K562 (cell line): Measurements from ENCODE around the gene EEFSEC. TPM values are rescaled to one million over a fixed set of nuclear protein-coding genes. Genes with fewer than 3 reads are reported as not detected.

Source experiments
- ATAC-seq: fragments of 200-7000 bp; cut with Tn5 transposase; 3 replicates; pipeline ENCODE4 v1.9.1; 2020; ENCODE audit warnings: moderate library complexity
- BruUV-seq: library from RNA; stranded (reverse); fragments of 400-500 nt; replicated peaks from 2 replicates; lab custom pipeline; 2021; lab: Mats Ljungman, UMichigan
- CTCF ChIA-PET: fragments of 300-600 bp; formaldehyde crosslinking; extraction: SDS; loops from one replicate; lab custom pipeline; 2021; ENCODE audit warnings: low intra/inter-chr PET ratio; lab: Yijun Ruan, JAX
- POLR2A ChIA-PET: fragments of 300-600, 350-650 bp; sonication (Branson Sonifier 250); formaldehyde crosslinking; extraction: SDS; loops from one replicate; lab custom pipeline; 2021; ENCODE audit warnings: antibody characterized with exemption, inconsistent platforms; lab: Yijun Ruan, JAX
- DNase-seq, 4 experiments: peaks; one replicate each; pipeline versions ENCODE4 v3.0.0 to v3.0.0-alpha.2; 2011 to 2018; ENCODE audit warnings: low spot score in 3 of 4, mixed read lengths in 3 of 4; ENCODE audit errors: extremely low read depth in 1 of 4
- FAIRE-seq: peaks from 2 replicates; lab custom pipeline; 2011; peaks lifted over from hg19 to GRCh38; lab: Jason Lieb, UNC
- H2AFZ ChIP-seq: 2 replicates; pipeline ENCODE4 v1.6.0; 2011; ENCODE audit warnings: low read depth, low read length, control low read depth, inconsistent platforms
- H3K27ac ChIP-seq: fragments of 200-600 bp; 3 replicates; pipeline ENCODE4 v1.8.0; 2011; ENCODE audit warnings: low read depth, mild to moderate bottlenecking, control low read depth, inconsistent platforms, low read length, moderate library complexity, mixed read lengths; ENCODE audit errors: extremely low read depth
- H3K27me3 ChIP-seq, 2 experiments: fragments of 300-600 bp in 1 of 2; 2 replicates in 1 of 2; 3 replicates in 1 of 2; pipeline versions ENCODE4 v1.6.0 to v1.8.0; 2011; ENCODE audit warnings: inconsistent platforms in 2 of 2, low read length in 2 of 2, mild to moderate bottlenecking in 1 of 2, mixed read lengths in 1 of 2, moderate library complexity in 1 of 2; ENCODE audit not compliant: control insufficient read depth in 2 of 2, insufficient read depth in 2 of 2
- H3K36me3 ChIP-seq: fragments of 300-600 bp; 3 replicates; pipeline ENCODE4 v1.8.0; 2011; ENCODE audit warnings: mild to moderate bottlenecking, low read length, inconsistent platforms; ENCODE audit not compliant: control insufficient read depth, insufficient read depth
- H3K4me1 ChIP-seq, 2 experiments: fragments of 200-600 bp in 1 of 2; replicated peaks in 1 of 2; 2 replicates in 1 of 2; 3 replicates in 1 of 2; pipeline versions ENCODE4 v1.5.1 to v1.8.0; 2011; ENCODE audit warnings: inconsistent platforms in 2 of 2, low read length in 2 of 2, mild to moderate bottlenecking in 1 of 2, mixed read lengths in 1 of 2, moderate library complexity in 1 of 2; ENCODE audit not compliant: control insufficient read depth in 2 of 2, insufficient read depth in 2 of 2
- H3K4me2 ChIP-seq: 2 replicates; pipeline ENCODE4 v1.6.1; 2011; ENCODE audit warnings: low read length, control low read depth, inconsistent platforms, mixed read lengths; ENCODE audit not compliant: insufficient read depth
- H3K4me3 ChIP-seq: fragments of 200-600 bp; sonication (generic), shearing (Covaris generic); 2 replicates; pipeline ENCODE4 v1.5.1; 2016; ENCODE audit warnings: control low read depth, inconsistent platforms
- H3K79me2 ChIP-seq: fragments of 200-600 bp; 3 replicates; pipeline ENCODE4 v1.8.0; 2011; ENCODE audit warnings: low read length, inconsistent platforms; ENCODE audit not compliant: control insufficient read depth, insufficient read depth
- H3K9ac ChIP-seq, 2 experiments: 2 replicates each; pipeline versions ENCODE4 v1.6.0 to v1.6.1; 2011; ENCODE audit warnings: low read depth in 2 of 2, low read length in 2 of 2, control low read depth in 1 of 2, inconsistent platforms in 1 of 2, mild to moderate bottlenecking in 1 of 2, mixed read lengths in 1 of 2; ENCODE audit not compliant: insufficient read depth in 1 of 2
- H3K9me1 ChIP-seq: one replicate; pipeline ENCODE4 v1.6.0; 2011; ENCODE audit warnings: inconsistent platforms, mild to moderate bottlenecking, low read length, moderate library complexity; ENCODE audit not compliant: control insufficient read depth, insufficient read depth
- H3K9me3 ChIP-seq: replicated peaks from 2 replicates; pipeline ENCODE4 v1.5.1; 2011; ENCODE audit warnings: low read depth, low read length, inconsistent platforms; ENCODE audit not compliant: control insufficient read depth, insufficient read depth
- H4K20me1 ChIP-seq: replicated peaks from 2 replicates; pipeline ENCODE4 v1.6.1; 2011; ENCODE audit warnings: low read length, inconsistent platforms, mixed read lengths; ENCODE audit not compliant: control insufficient read depth, insufficient read depth
- CTCF ChIP-seq, 3 experiments: IDR thresholded peaks in 2 of 3; conservative IDR thresholded peaks in 1 of 3; 2 replicates each; pipeline ENCODE4 v1.5.1; 2011 to 2012; ENCODE audit warnings: low read length in 3 of 3, mild to moderate bottlenecking in 3 of 3, control low read depth in 2 of 3, improper control_type of control experiment in 1 of 3, inconsistent platforms in 1 of 3, low read depth in 1 of 3, mixed read lengths in 1 of 3, moderate library complexity in 1 of 3; ENCODE audit not compliant: insufficient read depth in 2 of 3
- DEAF1 ChIP-seq: fragments of 450-650 bp; formaldehyde crosslinking; IDR thresholded peaks from 2 replicates; pipeline ENCODE4 v1.4.0; 2020; ENCODE audit warnings: mild to moderate bottlenecking, moderate library complexity
- FOXK2 ChIP-seq, 2 experiments: fragments of 450-650 bp; IDR thresholded peaks in 1 of 2; conservative IDR thresholded peaks in 1 of 2; 2 replicates each; pipeline ENCODE4 v1.6.1; 2016; ENCODE audit warnings: low read depth in 2 of 2, mild to moderate bottlenecking in 1 of 2
- GTF2E2 ChIP-seq: fragments of 200-800 bp; sonication (Bioruptor generic); IDR thresholded peaks from 2 replicates; pipeline ENCODE4 v1.6.1; 2016; ENCODE audit warnings: missing genetic modification characterization, missing compliant biosample characterization
- JUND ChIP-seq, 2 experiments: IDR thresholded peaks; 2 replicates in 1 of 2; 3 replicates in 1 of 2; pipeline ENCODE4 v1.6.1; 2011; ENCODE audit warnings: borderline replicate concordance in 2 of 2, low read depth in 2 of 2, low read length in 2 of 2, improper control_type of control experiment in 1 of 2, missing biosample characterization in 1 of 2, missing genetic modification characterization in 1 of 2, missing genetic modification reagents in 1 of 2
- MAZ ChIP-seq, 2 experiments: fragments of 450-650 bp in 1 of 2; sonication (generic) in 1 of 2; formaldehyde crosslinking; IDR thresholded peaks in 1 of 2; conservative IDR thresholded peaks in 1 of 2; 2 replicates each; pipeline versions ENCODE4 v1.4.0 to v1.5.0; 2020; ENCODE audit warnings: mild to moderate bottlenecking in 1 of 2, missing genetic modification reagents in 1 of 2
- NFRKB ChIP-seq: fragments of 450-650 bp; IDR thresholded peaks from 2 replicates; pipeline ENCODE4 v1.6.1; 2016; ENCODE audit warnings: low read depth
- NR2C1 ChIP-seq, 2 experiments: fragments of 450-650 bp; IDR thresholded peaks; 2 replicates each; pipeline ENCODE4 v1.6.1; 2017; ENCODE audit warnings: mild to moderate bottlenecking in 2 of 2, antibody characterized with exemption in 1 of 2, inconsistent platforms in 1 of 2, missing compliant biosample characterization in 1 of 2, missing genetic modification characterization in 1 of 2
- NR2C2 ChIP-seq, 2 experiments: fragments of 200-800 bp in 1 of 2; sonication (Bioruptor generic) in 1 of 2; sonication (generic) in 1 of 2; formaldehyde crosslinking in 1 of 2; IDR thresholded peaks; 2 replicates each; pipeline versions ENCODE4 v1.6.1 to v1.8.0; 2016 to 2022; ENCODE audit warnings: mild to moderate bottlenecking in 1 of 2, missing compliant biosample characterization in 1 of 2, missing genetic modification characterization in 1 of 2, missing genetic modification reagents in 1 of 2
- PHB ChIP-seq: fragments of 250-450 bp; sonication (Bioruptor Pico); IDR thresholded peaks from 2 replicates; pipeline ENCODE4 v1.5.0; 2021
- SP1 ChIP-seq: sonication (generic); formaldehyde crosslinking; IDR thresholded peaks from 2 replicates; pipeline ENCODE4 v1.8.1; 2022; ENCODE audit warnings: mild to moderate bottlenecking, missing genetic modification reagents
- STAG1 ChIP-seq: sonication (generic); formaldehyde crosslinking; IDR thresholded peaks from 2 replicates; pipeline ENCODE4 v1.5.0; 2020; ENCODE audit warnings: missing genetic modification reagents, borderline replicate concordance
- TFAP4 ChIP-seq: sonication (generic); formaldehyde crosslinking; IDR thresholded peaks from 2 replicates; pipeline ENCODE4 v1.8.0; 2022; ENCODE audit warnings: missing genetic modification reagents, mild to moderate bottlenecking, moderate library complexity, borderline replicate concordance
- ZBED1 ChIP-seq: IDR thresholded peaks from 2 replicates; pipeline ENCODE4 v1.6.1; 2014
- ZNF24 ChIP-seq: fragments of 450-650 bp; IDR thresholded peaks from 2 replicates; pipeline ENCODE4 v1.6.1; 2016
- WGBS: fragments of 100-300 bp; shearing (Covaris generic); methylation state at CpG from one replicate; pipeline ENCODE4 v1.1.6; 2016; ENCODE audit warnings: low coverage, mixed read lengths; ENCODE audit not compliant: insufficient coverage; ENCODE audit errors: missing lambda C conversion rate; 5-methylcytosine and 5-hydroxymethylcytosine counted together
- in situ Hi-C: fragments of 300-500 bp; cut with MboI; formaldehyde crosslinking; loops from 4 replicates; pipeline ENCODE4 v1.15.0; 2018; ENCODE audit warnings: inconsistent platforms, mixed read lengths
- intact Hi-C: fragments of 100-400 bp; cut with micrococcal nuclease; formaldehyde crosslinking; loops from 2 replicates; pipeline ENCODE4 v1.14.2; 2022
- polyA plus RNA-seq, 8 experiments: library from polyadenylated mRNA; depleted of rRNA in 4 of 8; stranded (reverse) in 5 of 8; unstranded in 3 of 8; fragments of >200 nt; fragmentation: Nextera tagmentation in 2 of 8; fragmentation: Illumina TruSeq in 1 of 8; extraction: Ambion mirVana in 2 of 8; extraction: Trizol in 1 of 8; gene quantifications; 2 replicates each; pipeline versions ENCODE4 v1.2.1 to v1.2.3, GENCODE V29; 2011 to 2014; ENCODE audit warnings: inconsistent platforms in 1 of 8, missing spikeins in 1 of 8
- total RNA-seq, 7 experiments: library from RNA; depleted of rRNA in 6 of 7; stranded (reverse); fragments of >200 nt in 6 of 7; fragmentation: Illumina TruSeq in 2 of 7; extraction: Trizol in 2 of 7; gene quantifications; 2 replicates each; pipeline versions ENCODE4 v1.2.1 to v1.2.3, GENCODE V29; 2011 to 2021; ENCODE audit warnings: low replicate concordance in 1 of 7

Gene EEFSEC
- total and polyA plus RNA-seq, 9 of the 15 experiments (the other 6 are each of a cell fraction or from before 2014, with no cell fraction given), result 0.35 to 11.8 (median 7.7) TPM

- no TSS peak for BruUV-seq
- POLR2A ChIA-PET, result interaction anchor here (0.7 kb wide), 1 partner anchor 433 kb away, joined by 4 read pairs; no protein-coding TSS in a partner anchor
- Histone ChIP-seq H3K27ac (no peak overlapping the region), H3K4me2 (no peak overlapping the region), H3K36me3 (no peaks in the 10 kb centered on the region), H3K27me3 (no peaks in the 10 kb centered on the region), H3K9ac (no peak overlapping the region), H3K79me2 (no peaks in the 10 kb centered on the region; the same call in 2 of the 3 replicates), H4K20me1 (no peaks in the 10 kb centered on the region), H3K4me1 (peaks cover 0 to 4% of the 10 kb centered on the region in 2 experiments; a peak in 2 of 5 replicates), H2AFZ (no peak overlapping the region), H3K9me3 (no peaks in the 10 kb centered on the region), H3K4me3 (no peak overlapping the region), H3K9me1 (no peaks in the 10 kb centered on the region)
- peak; percentile 93 for FAIRE-seq
- in situ Hi-C loops (loop anchor here (10.0 kb wide), 1 partner anchor 224 kb away; no protein-coding TSS in a partner anchor), intact Hi-C loops (loop anchor here (5.0 to 10.0 kb wide), 2 partner anchors 264 to 326 kb away; no protein-coding TSS in a partner anchor)
- peak; percentile 99 for ATAC-seq
- CTCF ChIA-PET, result interaction anchor here (0.6 to 1.9 kb wide), 5 partner anchors 23 to 599 kb away, joined by 3 to 9 read pairs (median 3); no protein-coding TSS in a partner anchor
- 9% methylated on average over 5 of the region's 5 CpGs for WGBS
- peak; percentile 61 to 78 (median 68) for DNase-seq
- 0 out of 2 replicates have a peak, but pooled peaks have one; percentile 32 for TF ChIP-seq SP1 (CRISPR knock-in tag)
- no peak for TF ChIP-seq ZBED1
- TF ChIP-seq DEAF1, result peak; percentile 69
- peak; percentile 59; the same call in 1 of the 2 replicates for TF ChIP-seq STAG1 (CRISPR knock-in tag)
- peak; percentile 83 to 99 (median 98) for TF ChIP-seq CTCF (IDR thresholded peaks at IDR 0.05 in 2 of 3, conservative IDR thresholded peaks at IDR 0.05 in 1 of 3; ENCODE audit: insufficient read depth in 2 of 3, low read depth in 1 of 3, low read length in 3 of 3)
- peak in 1 of 2 experiments; percentile 50; a peak in 1 of 4 replicates for TF ChIP-seq FOXK2 (conservative IDR thresholded peaks at IDR 0.05 in 1 of 2, IDR thresholded peaks at IDR 0.05 in 1 of 2; ENCODE audit: low read depth in 2 of 2)
- no peak for TF ChIP-seq GTF2E2 (tag)
- TF ChIP-seq ZNF24, result no peak
- peak; percentile 70 for TF ChIP-seq NR2C2 (CRISPR knock-in tag; IDR thresholded peaks at IDR 0.05)
- TF ChIP-seq NR2C2 (tag; IDR thresholded peaks at IDR 0.05), result peak; percentile 82
- TF ChIP-seq NFRKB, result no peak
- TF ChIP-seq MAZ (CRISPR knock-in tag; conservative IDR thresholded peaks at IDR 0.05 in 1 of 2, IDR thresholded peaks at IDR 0.05 in 1 of 2), result peak in 1 of 2 experiments; percentile 38; a peak in 1 of 4 replicates
- peak; percentile 47; the same call in 1 of the 2 replicates for TF ChIP-seq JUND (IDR thresholded peaks at IDR 0.05; ENCODE audit: borderline replicate concordance, low read depth, low read length)
- no peak; the same call in 2 of the 3 replicates for TF ChIP-seq JUND (tag; IDR thresholded peaks at IDR 0.05; ENCODE audit: borderline replicate concordance, low read depth, low read length)
- peak; percentile 63 for TF ChIP-seq TFAP4 (CRISPR knock-in tag)
- TF ChIP-seq PHB (CRISPR knock-in tag), result no peak
- TF ChIP-seq NR2C1 (IDR thresholded peaks at IDR 0.05), result peak; percentile 70; the same call in 1 of the 2 replicates
- TF ChIP-seq NR2C1 (tag; IDR thresholded peaks at IDR 0.05), result peak; percentile 83
These were observed 17.7 kb downstream of the EEFSEC start for GRCh38 chr3:128170866-128171516.
